MM.1S (cell line): ENCODE data around the gene TENM4.

Source experiments
- DNase-seq: peaks from one replicate; pipeline ENCODE4 v3.0.0-alpha.2; 2015
- H2AFZ ChIP-seq: fragments of 300-600 bp; sonication (generic); 2 replicates; pipeline ENCODE4 v1.6.0; 2016; ENCODE audit warnings: antibody characterized with exemption, low read length
- H3F3A ChIP-seq: fragments of 300-600 bp; sonication (generic); 2 replicates; pipeline ENCODE4 v1.6.1; 2016; ENCODE audit warnings: mild to moderate bottlenecking, antibody characterized with exemption, low read length, moderate library complexity, mixed read lengths; ENCODE audit not compliant: insufficient read depth
- H3K27ac ChIP-seq: fragments of 300-600 bp; sonication (generic); 2 replicates; pipeline ENCODE4 v1.5.1; 2016; ENCODE audit warnings: mild to moderate bottlenecking, low read length
- H3K27me3 ChIP-seq: fragments of 300-600 bp; sonication (generic); replicated peaks from 2 replicates; pipeline ENCODE4 v1.6.0; 2016; ENCODE audit warnings: low read length; ENCODE audit not compliant: insufficient read depth
- H3K36me3 ChIP-seq: fragments of 300-600 bp; sonication (generic); replicated peaks from 2 replicates; pipeline ENCODE4 v1.6.1; 2016; ENCODE audit warnings: mild to moderate bottlenecking, low read length, mixed read lengths; ENCODE audit not compliant: insufficient read depth
- H3K4me1 ChIP-seq: fragments of 300-600 bp; sonication (generic); 2 replicates; pipeline ENCODE4 v1.6.1; 2016; ENCODE audit warnings: low read length, mixed read lengths
- H3K4me2 ChIP-seq: fragments of 300-600 bp; sonication (generic); 2 replicates; pipeline ENCODE4 v1.6.0; 2016; ENCODE audit warnings: low read depth, low read length
- H3K4me3 ChIP-seq: fragments of 300-600 bp; sonication (generic); 2 replicates; pipeline ENCODE4 v1.5.1; 2016; ENCODE audit warnings: low read length, mixed read lengths
- H3K79me2 ChIP-seq: fragments of 300-600 bp; sonication (generic); 2 replicates; pipeline ENCODE4 v1.6.1; 2016; ENCODE audit warnings: mixed run types, low read length, mixed read lengths
- H3K9ac ChIP-seq: fragments of 300-600 bp; sonication (generic); 2 replicates; pipeline ENCODE4 v1.6.1; 2016; ENCODE audit warnings: low read length, mixed read lengths
- H3K9me2 ChIP-seq: fragments of 300-600 bp; sonication (generic); replicated peaks from 2 replicates; pipeline ENCODE4 v1.6.1; 2016; ENCODE audit warnings: mild to moderate bottlenecking, low read length, mixed read lengths; ENCODE audit not compliant: insufficient read depth
- H3K9me3 ChIP-seq: fragments of 300-600 bp; sonication (generic); replicated peaks from 2 replicates; pipeline ENCODE4 v1.6.1; 2016; ENCODE audit warnings: mild to moderate bottlenecking, low read length, mixed read lengths; ENCODE audit not compliant: insufficient read depth
- H4K20me1 ChIP-seq: fragments of 300-600 bp; sonication (generic); 2 replicates; pipeline ENCODE4 v1.6.1; 2016; ENCODE audit warnings: mild to moderate bottlenecking, low read length, moderate library complexity, mixed read lengths; ENCODE audit not compliant: insufficient read depth
- CTCF ChIP-seq: fragments of 300-600 bp; sonication (generic); IDR thresholded peaks from 2 replicates; pipeline ENCODE4 v1.5.1; 2016; ENCODE audit warnings: antibody characterized with exemption, low read length, mixed read lengths
- EZH2 ChIP-seq: fragments of 300-600 bp; sonication (generic); optimal IDR thresholded peaks from 2 replicates; pipeline ENCODE3; 2017; ENCODE audit warnings: low read depth, mild to moderate bottlenecking, antibody characterized with exemption, low read length, mixed read lengths
- EZH2phosphoT487 ChIP-seq: fragments of 300-600 bp; sonication (generic); IDR thresholded peaks from 2 replicates; pipeline ENCODE4 v1.6.1; 2018; ENCODE audit warnings: antibody characterized with exemption, low read length

Gene TENM4

GRCh38 chr11:78791964-78792363 lies 648.9 kb downstream of the TENM4 start:
- H3K4me2 ChIP-seq = no peak overlapping the region

GRCh38 chr11:78791254-78791653 lies 649.6 kb downstream of the TENM4 start:
- no peaks in the 10 kb centered on the region for H3K79me2 ChIP-seq
- no peaks in the 10 kb centered on the region for H3K9me2 ChIP-seq
- H3K27ac ChIP-seq = no peak overlapping the region
- H3F3A ChIP-seq = no peaks in the 10 kb centered on the region
- TF ChIP-seq EZH2 = no peak
- no peak for TF ChIP-seq CTCF
- no peak for TF ChIP-seq EZH2phosphoT487
- H3K4me1 ChIP-seq = no peaks in the 10 kb centered on the region
- no peak overlapping the region for H3K9ac ChIP-seq
- no peak overlapping the region for H3K4me2 ChIP-seq
- H4K20me1 ChIP-seq = no peaks in the 10 kb centered on the region
- no peak for DNase-seq
- H3K9me3 ChIP-seq = no peaks in the 10 kb centered on the region
- no peak overlapping the region for H3K4me3 ChIP-seq
- H3K27me3 ChIP-seq = no peaks in the 10 kb centered on the region
- H3K36me3 ChIP-seq = no peaks in the 10 kb centered on the region
- no peak overlapping the region for H2AFZ ChIP-seq

More at GRCh38 chr11:78791964-78792363, 648.9 kb downstream of the TENM4 start:
- no peaks in the 10 kb centered on the region for H3K4me1 ChIP-seq
- H3K9me3 ChIP-seq = no peaks in the 10 kb centered on the region
- no peak for DNase-seq
- no peaks in the 10 kb centered on the region for H3K27me3 ChIP-seq
- H3K79me2 ChIP-seq = no peaks in the 10 kb centered on the region
- H2AFZ ChIP-seq = no peak overlapping the region
- H4K20me1 ChIP-seq = no peaks in the 10 kb centered on the region
- H3K9me2 ChIP-seq = no peaks in the 10 kb centered on the region
- TF ChIP-seq CTCF = no peak
- no peak for TF ChIP-seq EZH2
- TF ChIP-seq EZH2phosphoT487 = no peak
- no peaks in the 10 kb centered on the region for H3F3A ChIP-seq
- no peak overlapping the region for H3K4me3 ChIP-seq
- no peak overlapping the region for H3K27ac ChIP-seq
- no peak overlapping the region for H3K9ac ChIP-seq
- H3K36me3 ChIP-seq = no peaks in the 10 kb centered on the region

GRCh38 chr11:78790784-78791183 lies 650.0 kb downstream of the TENM4 start:
- Histone ChIP-seq H3K27ac (no peak overlapping the region), H3K9me2 (no peaks in the 10 kb centered on the region), H3K27me3 (no peaks in the 10 kb centered on the region), H4K20me1 (no peaks in the 10 kb centered on the region), H3K4me2 (no peak overlapping the region), H3K9ac (no peak overlapping the region), H2AFZ (no peak overlapping the region), H3K4me3 (no peak overlapping the region), H3F3A (no peaks in the 10 kb centered on the region), H3K36me3 (no peaks in the 10 kb centered on the region), H3K79me2 (no peaks in the 10 kb centered on the region), H3K9me3 (no peaks in the 10 kb centered on the region), H3K4me1 (no peaks in the 10 kb centered on the region)
- TF ChIP-seq EZH2 (no peak), EZH2phosphoT487 (no peak), CTCF (no peak)
- DNase-seq = no peak
